GM19035 (cell line): ENCODE results near the gene EXTL2.
"Not testable (repeated sequence)": the region's sequence is repeated elsewhere in the genome, so short reads cannot be mapped to it uniquely, and the experiment has no call there.

Experiments
- ATAC-seq: cut with Tn5 transposase; IDR thresholded peaks from one replicate; pipeline ENCODE4 v1.9.1; 2021; ENCODE audit not compliant: unreplicated experiment

The EXTL2 gene

GRCh38 chr1:100861379-100861778 lies 33.3 kb downstream of the EXTL2 start:
- no peak for ATAC-seq

GRCh38 chr1:100860397-100860991 lies 34.1 kb downstream of the EXTL2 start:
- ATAC-seq, result no peak

GRCh38 chr1:100855116-100855515 lies 39.5 kb downstream of the EXTL2 start:
- not testable (repeated sequence) for ATAC-seq

GRCh38 chr1:100852976-100853375 lies 41.7 kb downstream of the EXTL2 start:
- ATAC-seq, result no peak

GRCh38 chr1:100851726-100852125 lies 42.9 kb downstream of the EXTL2 start:
- ATAC-seq, result no peak

GRCh38 chr1:100847361-100848082 lies 47.1 kb downstream of the EXTL2 start:
- ATAC-seq, result no peak

GRCh38 chr1:100843160-100843559 lies 51.5 kb downstream of the EXTL2 start:
- not testable (repeated sequence) for ATAC-seq

GRCh38 chr1:100835866-100836842 lies 58.5 kb downstream of the EXTL2 start:
- ATAC-seq, result no peak

- ATAC-seq, result no peak
These were observed 59.6 kb downstream of the EXTL2 start for GRCh38 chr1:100834777-100835660.

GRCh38 chr1:100832694-100833428 lies 61.8 kb downstream of the EXTL2 start:
- no peak for ATAC-seq

- not testable (repeated sequence) for ATAC-seq
These were observed 69.0 kb downstream of the EXTL2 start for GRCh38 chr1:100825666-100826065.
